DND-41 (cell line): ENCODE data around the gene CCT4.

Experiments
- EZH2 ChIP-seq: IDR thresholded peaks from 3 replicates; pipeline ENCODE4 v1.6.1; 2012; ENCODE audit warnings: borderline replicate concordance, low read depth, mild to moderate bottlenecking, moderate library complexity, low read length, inconsistent platforms; ENCODE audit not compliant: severe bottlenecking
- TF ChIP-seq, protein P1 (sequence below): IDR thresholded peaks from 2 replicates; pipeline ENCODE4 v1.5.1; 2012; ENCODE audit warnings: borderline replicate concordance, low read length, moderate library complexity, mild to moderate bottlenecking; ENCODE audit not compliant: poor library complexity, severe bottlenecking; ENCODE audit errors: extremely low read depth

DNA sequence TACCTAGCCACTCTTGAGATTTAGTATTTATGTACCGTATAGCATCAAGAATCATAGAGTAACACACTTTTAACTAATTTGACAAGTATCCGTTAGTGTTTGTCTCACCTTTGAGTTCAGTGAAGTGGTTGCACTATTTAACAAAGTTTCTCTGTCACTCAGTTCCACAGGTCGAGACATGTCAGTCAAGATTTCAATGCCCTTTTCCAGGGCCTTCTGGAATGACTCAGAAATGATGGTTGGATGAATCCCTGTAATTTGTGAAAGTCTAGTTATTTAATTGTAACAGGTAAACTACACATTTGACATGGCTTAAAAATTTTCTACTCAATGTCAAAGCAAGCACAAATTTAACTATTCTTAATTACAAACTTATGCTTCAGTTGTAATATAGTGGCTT, 9.7 kb downstream of the CCT4 start:
- TF ChIP-seq EZH2: no peak
- TF ChIP-seq, protein P1, sequence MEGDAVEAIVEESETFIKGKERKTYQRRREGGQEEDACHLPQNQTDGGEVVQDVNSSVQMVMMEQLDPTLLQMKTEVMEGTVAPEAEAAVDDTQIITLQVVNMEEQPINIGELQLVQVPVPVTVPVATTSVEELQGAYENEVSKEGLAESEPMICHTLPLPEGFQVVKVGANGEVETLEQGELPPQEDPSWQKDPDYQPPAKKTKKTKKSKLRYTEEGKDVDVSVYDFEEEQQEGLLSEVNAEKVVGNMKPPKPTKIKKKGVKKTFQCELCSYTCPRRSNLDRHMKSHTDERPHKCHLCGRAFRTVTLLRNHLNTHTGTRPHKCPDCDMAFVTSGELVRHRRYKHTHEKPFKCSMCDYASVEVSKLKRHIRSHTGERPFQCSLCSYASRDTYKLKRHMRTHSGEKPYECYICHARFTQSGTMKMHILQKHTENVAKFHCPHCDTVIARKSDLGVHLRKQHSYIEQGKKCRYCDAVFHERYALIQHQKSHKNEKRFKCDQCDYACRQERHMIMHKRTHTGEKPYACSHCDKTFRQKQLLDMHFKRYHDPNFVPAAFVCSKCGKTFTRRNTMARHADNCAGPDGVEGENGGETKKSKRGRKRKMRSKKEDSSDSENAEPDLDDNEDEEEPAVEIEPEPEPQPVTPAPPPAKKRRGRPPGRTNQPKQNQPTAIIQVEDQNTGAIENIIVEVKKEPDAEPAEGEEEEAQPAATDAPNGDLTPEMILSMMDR: no peak
